ENCODE results near the gene FZR1.

GRCh38 chr19:3531716-3532115 lies 25.6 kb downstream of the FZR1 start:
- TF ChIP-seq CTCF (IDR thresholded peaks at IDR 0.05) = no peak
- TF ChIP-seq EZH2phosphoT487 (IDR thresholded peaks at IDR 0.05) = no peak
- TF ChIP-seq EZH2 (IDR thresholded peaks at IDR 0.05) = no peak
